Stimulated activated CD8-positive, alpha-beta memory T cell treated with anti-CD3 and anti-CD28 coated beads, Interleukin-4, amount 100 ng/mL, for 48 hours (primary cell): ENCODE measurements around the gene NFYA.

ENCODE experiments used
- DNase-seq: peaks from one replicate; pipeline ENCODE4 v3.0.0-alpha.2; 2020

The NFYA gene

DNA sequence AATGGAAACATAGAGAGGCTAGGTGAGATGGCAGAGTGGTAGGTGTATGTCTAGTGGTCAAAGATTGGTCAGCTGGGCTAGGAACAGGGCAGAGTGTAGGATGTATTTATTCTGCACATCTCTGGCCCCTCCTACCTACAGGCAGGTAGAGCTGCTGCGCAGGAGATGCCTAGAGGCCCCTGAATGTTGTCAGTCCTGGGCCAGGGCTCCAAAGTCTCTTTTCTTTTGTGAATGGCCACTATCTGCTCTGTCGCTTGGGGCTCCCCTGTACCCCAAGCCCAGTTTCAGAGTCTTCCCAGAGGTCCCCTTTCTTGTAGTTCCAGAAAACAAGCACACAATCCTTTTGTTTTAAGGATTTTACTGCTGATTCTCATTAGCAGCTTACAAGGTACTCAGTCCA, 25.5 kb upstream of the NFYA start:
- DNase-seq: no peak

DNA sequence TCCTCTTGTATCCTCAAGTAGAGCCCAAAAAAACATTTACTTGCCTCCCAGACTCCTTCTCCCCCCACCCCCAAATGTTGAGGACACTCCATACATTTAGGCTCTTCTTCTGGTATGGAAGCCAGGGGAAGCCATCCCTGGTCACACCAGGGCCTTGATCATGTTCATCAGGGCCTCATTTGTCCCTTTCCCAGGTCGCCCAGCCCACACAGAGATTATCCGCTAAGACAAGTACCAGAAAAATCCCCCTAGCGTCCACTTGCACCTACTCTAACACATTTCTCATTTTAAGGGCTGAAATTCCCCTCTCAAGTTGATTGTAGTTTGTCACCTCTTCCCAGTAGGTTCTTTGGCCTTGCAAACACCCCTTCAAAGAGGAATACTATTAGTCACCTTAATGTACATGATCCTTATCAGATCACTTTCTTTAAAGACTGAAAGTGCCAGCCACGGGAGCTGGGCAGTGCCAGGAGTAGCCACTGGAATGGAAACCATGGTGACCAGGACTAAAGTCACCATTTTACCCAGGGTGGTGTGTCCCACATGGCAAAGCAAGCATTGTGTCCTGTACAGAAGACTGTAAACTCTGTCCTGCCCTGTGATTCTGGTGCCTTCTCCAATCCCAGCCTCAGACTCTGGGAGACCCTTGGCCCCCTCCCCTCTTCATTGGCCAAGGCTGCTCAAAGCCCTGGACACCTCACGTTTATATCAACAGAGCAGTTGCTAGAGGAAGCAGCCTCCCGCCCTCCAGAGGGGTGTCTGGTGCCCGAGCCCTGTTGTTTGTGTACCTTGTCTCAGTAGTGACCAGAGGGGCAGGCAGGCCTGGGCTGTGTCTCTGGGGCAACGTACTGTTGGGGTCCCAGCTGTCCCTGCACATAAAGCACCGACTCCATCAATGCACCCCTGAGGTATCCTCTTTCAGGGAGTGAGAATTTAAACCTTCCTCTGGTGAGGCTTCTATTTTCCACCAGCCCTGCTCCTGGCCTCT, 24.7 kb upstream of the NFYA start:
- DNase-seq: no peak

DNA sequence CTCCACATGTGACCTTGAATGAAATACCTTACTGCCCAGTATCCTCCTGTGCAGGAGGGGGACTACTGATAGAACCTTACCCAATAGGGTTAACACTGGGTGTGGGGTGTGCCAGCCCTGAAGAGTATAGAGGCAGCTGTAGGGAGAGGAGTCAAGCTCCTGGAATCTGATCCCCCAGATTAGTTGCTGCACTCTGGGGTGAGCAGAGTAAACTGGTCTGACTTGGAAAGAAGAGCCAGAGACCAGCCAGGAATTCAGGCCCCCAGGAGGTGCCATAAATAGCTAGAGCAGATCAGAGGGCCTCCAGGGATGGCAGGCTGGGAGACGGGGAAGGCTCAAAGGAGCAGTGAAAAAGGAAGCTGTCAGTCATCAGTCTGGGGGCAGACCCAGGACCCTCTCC, 23.3 kb upstream of the NFYA start:
- no peak for DNase-seq

DNA sequence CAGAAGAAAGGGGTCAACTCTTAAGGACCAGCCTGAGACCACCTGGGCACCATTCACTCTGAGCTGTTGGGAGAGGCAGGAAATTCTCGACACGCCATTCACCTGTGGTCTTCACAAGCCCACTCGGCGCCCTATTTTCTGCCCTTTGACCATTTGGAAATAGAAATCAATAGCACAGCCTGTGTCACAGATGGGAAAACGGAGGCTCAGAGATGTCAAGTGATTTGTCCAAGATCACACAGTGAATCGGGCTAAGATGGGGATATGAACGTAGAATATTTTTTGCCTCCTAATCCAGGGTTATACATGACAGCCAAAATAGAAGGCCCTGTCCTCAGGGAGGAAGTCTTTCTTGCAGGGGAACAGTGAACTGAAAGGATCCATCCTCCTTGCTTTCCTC, 22.8 kb upstream of the NFYA start:
- DNase-seq: no peak

DNA sequence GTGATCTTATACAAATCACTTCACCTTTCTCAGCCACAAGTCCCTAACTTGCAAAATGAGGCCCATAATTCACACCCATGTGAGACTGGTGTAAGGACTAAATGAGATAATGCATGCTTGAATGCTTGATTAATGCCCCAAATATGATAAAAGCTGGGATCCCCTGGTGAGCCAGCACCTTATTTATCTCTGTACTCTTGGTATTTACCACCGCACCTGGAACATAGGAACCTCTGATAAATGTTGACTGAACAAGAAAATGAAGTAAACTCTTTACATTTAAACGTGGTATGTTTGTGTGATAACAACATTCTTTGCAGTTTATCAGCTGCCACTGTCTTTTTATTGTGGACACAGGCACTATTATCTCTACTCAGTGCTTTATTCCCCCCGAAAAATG, 22.2 kb upstream of the NFYA start:
- DNase-seq: no peak

DNA sequence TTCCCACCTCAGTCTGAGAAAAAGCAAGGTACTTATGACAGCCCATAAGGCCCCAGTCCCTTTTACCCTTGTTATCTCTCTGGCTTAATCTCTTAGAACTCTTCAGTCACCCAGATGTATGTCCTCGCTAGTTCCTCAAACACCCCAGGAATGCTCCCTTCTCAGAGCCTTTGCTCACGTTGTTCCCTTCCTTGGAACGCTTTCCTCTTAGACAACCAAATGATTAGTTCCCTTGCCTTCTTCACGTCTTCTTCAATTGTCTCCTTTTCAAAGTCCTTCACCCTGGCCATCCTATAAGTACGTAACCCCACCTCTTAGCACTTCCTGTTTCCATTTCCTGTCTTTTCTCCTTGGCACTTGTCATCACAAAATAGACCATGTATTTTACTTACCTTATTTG, 20.9 kb upstream of the NFYA start:
- DNase-seq: no peak

DNA sequence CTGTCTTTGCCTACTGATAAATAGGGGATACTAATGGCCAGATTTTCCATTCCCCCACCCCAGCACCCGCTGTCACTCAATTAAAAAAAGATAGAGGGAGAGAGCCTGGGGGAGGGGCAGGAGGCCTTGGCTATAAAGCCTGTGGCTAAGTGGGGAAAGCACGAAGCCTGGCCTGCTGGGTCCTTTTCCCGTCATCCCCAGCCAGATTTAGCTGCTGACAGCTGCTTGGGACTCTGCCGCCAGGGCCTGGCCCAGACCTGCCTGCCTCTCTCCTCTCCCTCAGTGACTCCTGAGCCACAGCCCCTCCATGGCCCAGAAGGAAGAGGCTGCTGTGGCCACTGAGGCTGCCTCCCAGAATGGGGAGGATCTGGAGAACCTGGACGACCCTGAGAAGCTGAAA, 19.7 kb upstream of the NFYA start, which contains the start of gene APOBEC2:
TSS of gene APOBEC2 (plus strand) at position 162 of the 400 bp plus-strand sequence. CDS start at position 308, 146 bp downstream.
- DNase-seq: no peak

DNA sequence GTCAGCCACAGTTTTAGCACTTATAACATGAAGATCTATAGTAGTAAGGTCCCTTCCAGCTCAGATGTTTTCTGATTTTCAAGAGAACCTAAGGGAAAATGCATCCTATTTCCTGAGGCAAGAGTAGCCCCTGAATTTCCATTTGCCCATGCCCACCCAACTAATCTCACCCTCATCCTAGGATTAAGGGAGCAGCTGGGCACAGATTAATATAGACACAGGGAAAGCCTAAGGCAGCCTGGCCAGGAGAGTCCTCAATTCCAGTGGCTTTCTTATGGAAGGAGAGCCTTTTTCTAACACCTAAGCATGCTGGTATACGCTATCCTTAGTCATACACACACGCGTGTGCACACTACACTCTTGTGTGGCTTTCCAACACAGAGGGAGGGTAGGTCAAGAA, 18.3 kb upstream of the NFYA start:
- no peak for DNase-seq

DNA sequence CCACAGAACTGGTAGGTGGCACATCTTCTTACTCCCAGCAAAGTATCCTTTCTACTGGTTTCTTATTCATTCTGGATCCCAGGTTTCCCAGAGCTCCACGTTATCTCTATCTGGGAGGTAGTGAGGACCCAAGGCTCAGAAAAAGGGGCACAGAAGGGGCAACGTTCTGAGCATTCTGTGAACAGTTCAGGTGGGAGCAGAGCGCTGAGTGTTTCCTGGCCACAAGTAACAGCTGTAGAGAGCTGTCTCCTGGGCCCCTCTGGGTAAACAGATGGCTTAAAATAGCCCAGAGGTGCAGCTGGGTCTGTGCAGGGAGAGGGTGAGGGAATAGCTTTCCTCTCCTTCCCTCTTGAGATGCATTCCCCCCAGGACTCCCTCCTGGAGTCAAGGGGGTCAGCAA, 17.6 kb upstream of the NFYA start:
- DNase-seq: no peak

DNA sequence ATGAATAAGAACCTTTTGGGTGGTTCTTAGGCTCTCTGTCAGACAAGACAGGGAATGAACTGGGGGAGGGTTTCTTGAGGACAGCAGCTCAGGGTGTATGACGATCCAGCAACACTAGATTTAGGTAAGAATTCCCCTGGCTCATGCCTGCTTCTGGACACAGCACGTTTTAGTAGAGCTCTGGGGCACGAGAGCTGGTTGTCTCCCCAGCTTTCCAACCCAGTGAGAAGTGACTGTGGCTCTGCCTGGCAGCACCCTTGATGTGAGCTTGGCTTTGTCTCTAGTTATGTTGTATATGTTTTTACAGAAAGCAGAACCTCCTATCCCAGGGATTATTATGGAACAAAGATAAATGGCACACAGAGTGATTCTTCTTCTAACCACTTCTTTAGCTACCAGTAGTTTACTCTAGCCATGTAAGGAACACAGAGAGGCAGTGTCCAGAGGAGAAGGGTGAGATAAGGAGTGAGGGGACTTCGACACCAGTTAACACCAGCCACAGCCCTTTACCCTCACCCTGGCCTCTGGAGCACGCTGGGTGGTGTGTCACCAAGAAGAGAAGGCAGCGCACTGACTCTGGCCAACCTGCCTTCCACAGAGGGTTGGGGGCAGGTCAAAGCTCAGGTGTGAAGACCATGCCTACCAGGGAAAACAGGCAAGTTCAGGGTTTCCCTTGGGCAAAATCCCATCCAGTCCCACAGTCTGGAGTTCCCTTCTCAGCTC, 15.8 kb upstream of the NFYA start:
- no peak for DNase-seq

DNA sequence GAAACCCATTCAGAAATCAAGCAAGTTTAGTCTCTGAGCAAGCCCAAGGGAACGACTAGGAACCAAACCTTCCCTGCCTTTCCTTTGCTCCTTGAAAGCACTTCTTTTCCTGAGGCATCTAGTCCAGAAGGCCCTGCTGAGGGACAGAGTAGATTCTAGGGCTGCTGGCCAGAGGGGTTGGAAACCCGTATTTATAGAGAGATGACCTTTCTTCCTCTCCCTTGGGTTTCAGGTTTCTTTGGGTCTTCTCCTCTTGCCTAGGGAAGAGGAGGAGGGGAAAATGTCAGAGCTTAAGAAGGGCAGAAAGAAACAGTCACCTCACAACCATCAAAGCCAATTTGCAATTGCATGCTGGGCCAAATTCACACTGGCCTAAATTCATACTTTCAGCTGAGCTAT, 14.0 kb upstream of the NFYA start:
- no peak for DNase-seq

DNA sequence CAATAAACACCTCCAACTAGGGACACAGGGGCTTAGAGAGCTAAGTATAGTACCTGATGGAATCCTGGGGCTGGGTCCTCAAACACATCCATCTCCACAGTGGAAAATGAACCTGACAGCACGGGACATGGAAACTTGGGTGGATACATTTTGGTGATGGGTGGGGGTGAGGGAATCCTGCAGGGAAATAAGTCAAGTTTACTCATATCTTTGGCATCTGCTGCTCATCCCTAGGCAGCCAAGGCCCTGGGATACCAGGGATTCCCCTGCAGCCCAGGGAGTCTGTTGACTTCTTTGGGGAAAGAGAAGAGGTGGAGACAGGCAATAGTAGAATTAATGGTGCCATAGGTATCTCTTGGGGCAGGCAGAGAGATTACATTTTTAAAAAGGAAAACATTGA, 13.2 kb upstream of the NFYA start:
- DNase-seq: no peak

DNA sequence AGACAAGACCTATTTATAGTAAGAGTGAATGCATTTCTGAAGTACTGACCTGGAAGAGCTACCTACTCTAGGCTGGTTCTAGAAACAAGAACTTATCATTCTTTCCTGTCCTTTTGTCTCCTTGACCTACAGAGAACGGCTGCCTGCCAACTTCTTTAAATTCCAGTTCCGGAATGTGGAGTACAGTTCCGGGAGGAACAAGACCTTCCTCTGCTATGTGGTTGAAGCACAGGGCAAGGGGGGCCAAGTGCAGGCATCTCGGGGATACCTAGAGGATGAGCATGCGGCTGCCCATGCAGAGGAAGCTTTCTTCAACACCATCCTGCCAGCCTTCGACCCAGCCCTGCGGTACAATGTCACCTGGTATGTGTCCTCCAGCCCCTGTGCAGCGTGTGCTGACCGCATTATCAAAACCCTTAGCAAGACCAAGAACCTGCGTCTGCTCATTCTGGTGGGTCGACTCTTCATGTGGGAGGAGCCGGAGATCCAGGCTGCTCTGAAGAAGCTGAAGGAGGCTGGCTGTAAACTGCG, 11.5 kb upstream of the NFYA start:
- no peak for DNase-seq

DNA sequence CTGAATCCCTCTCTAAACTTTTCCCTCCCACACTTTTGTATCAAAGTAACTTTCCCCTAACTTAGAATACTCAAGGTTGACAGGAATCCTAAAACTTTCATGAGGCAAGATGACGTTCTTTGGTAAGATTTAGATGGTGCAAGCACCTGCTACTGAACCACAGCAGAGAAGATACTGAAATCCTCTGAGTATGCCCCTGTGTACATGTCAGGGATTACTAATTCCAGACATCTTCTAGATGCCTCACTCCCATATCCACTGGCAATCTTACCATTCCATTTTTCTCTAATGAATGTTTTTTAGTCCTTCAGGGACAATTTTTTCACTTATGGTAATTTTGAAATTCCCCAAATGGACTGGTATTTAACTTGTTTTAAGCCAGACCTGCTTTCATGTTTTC, 10.7 kb upstream of the NFYA start:
- no peak for DNase-seq

DNA sequence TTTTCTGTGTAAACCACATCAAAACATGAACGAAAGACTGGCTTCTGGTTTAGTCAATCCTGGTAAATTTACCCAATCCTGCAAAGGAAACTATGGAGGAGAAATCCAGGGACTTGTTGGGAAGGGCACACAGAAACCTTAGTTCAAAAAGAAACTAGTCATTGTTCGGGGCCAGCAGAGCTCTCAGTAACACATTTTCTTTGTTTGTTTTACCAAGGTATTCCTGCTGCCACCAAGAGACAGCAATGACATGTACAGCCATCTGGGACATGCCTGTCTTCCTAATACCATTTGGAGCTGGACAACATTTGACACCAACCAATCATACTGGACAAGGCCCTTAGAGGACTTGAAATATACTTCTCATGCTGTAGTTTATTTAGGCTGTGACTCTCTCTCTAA, 8.9 kb upstream of the NFYA start:
- DNase-seq: no peak

DNA sequence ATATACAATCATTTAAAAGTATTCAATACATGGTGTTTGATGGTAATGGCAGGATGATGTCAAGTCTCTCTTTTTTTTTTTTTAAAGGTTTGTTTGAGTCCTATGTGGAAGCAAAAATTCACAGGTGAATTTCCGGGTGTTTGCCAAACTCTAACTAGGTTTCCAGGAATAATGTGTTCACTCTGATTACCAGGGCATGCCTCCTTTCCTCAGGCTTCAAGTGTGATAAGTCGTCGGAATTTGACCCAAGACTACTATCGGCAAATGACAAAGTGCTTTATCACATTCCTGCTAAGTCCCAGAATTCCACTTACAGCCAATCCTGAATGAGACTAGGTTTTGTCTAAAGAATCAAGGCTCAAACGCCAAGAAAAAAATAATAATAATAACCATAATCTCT, 7.9 kb upstream of the NFYA start:
- no peak for DNase-seq

DNA sequence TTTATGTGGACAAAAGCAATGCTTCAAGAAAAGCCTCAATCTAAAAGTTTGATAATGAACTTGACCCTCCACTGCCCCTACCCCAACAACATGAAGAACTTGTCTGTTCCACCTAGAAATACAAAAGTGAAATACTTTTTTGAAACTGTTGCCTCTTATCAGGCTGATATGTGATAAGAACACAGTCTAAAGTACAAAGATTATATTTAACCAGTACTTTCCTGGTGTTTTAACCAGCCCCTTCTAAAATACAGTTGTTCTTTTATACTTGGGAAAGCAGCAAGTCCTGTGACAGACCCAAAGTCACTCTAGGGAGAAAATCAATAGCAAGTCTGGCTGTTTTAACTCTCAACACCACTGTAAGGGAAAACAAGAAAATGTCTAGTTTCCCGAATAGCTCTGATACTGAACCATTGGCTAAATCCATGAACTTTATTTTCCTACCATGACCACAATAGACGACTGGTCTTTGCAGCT, 7.2 kb upstream of the NFYA start:
- no peak for DNase-seq

DNA sequence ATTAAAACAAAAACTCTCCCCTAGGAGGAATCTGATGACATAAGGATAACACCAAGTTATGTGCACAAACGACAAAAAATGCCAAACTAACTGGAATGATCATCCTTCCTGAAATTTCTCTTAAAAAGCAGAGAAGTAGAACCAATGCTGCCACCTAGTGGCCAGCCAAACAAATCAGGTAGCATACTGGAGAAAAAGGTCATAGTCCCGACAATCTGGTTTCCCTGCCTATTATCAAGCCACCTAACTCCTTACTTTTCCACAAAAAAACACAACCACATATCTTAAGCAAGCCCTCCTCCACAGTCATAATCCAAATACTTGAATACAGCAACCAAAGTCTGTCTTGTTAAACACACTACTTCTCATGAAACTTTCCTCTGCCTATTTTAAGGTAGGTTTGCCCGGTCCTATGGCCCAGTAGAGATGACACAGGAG, 5.9 kb upstream of the NFYA start:
- DNase-seq: peak; percentile 74

DNA sequence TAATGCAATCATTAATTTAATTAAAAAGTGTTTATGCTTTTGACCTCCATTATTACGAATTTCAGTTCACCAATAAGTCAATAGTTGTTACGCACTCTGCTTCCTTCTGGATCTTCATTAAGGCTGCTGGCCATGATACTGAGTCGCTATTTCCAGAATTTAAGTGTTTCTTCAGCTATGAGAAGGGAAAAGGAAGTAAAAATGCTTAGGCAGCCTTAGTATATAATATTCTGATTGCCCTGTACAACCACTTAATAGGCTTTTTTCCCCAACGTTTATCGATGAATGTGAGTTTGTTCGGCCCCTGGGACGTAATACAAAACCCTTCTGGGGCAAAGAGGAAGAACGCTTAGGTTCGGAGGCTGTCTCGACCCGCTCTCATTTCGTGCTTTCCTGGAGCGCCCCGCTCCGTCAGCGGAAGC, 1.3 kb upstream of the NFYA start:
- DNase-seq: no peak

DNA sequence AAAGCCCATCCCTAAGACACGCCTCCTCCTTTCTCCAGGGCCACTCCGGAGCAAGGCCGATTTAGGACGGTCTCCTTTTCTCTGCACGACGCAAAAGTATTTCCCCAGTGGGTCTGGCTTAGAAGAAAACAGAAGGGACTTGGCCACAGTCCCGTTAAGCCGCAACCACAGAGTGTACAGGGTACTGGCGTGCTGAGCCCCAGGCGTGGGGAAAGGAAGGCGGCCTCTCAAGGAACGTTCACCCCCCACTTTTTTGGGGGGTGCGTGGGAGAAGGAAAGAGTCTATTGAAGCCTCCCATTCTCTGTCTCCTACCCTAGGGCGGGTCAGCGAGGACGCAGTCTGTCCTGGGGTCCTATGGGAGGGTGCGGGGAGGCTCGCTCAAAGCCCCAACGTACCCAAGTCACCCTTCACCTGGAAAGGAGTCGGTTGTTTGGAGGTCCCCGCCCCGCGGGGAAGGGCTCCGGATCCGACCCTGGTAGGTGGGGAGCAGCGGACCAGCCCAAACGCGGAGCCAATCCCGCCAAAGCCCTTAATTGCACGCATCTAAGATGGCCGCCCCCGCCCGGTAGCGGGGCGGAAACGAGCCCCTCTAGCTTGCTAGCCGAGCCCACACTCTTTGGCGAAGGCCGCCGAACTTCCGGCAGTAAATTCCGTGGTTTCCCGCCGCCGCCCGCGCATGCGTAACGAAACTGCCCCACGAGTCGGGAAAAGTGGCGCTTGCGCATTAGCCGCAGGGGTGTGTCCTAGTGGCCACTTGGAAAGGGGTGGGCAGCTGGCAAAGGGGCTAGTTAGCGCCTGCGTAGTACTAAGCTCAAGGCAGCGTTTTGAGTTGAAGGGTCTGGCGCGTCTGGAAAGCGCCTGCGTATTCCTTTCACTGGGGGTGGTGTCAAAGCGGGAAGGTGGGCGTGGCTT, 595 bp upstream of the NFYA start, which contains the start of gene OARD1:
TSS of gene OARD1 (minus strand) at position 434 of the 913 bp plus-strand sequence. CDS start 722 bp downstream, outside the sequence.
- DNase-seq: peak; percentile 100

DNA sequence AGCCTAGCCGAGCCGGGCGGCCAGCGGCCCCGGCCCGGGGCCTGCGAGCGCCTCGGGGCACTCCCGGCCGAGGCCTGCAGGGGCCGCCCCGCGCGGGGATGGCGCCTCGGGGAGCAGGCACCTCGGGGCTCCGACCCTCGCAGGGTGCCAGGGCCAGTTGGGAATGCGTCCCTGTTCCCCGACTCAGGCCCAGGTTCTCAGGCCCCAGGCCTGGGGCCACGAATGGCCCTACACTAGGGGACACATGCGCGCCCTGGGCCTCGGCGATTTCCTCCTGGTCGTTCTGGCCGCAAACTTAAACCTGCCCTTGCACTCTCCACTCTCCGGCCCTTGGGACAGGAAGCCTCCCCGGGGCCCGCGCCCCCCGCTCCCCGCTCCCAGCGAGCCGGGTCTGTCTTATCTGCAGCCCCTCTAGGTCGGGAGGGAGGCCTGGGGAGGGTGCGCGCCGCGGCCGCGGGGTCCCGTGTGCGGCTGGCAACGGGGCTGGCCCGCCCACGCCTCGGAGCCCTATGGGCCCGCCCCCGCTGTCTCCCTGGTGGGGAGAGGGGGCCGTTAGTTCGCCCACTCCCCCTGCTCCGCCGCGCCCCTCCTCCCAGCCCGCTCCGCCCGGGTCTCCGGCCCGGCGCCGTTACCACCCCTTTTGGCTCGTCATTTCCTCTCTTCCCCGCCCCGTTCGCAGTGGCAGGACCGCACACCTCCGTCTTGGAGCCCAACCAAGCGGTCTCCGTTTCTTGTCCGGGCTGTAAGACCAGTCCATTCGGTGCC, 611 bp downstream of the NFYA start:
- DNase-seq: peak; percentile 87
